Nephron (organoid): ENCODE results near the gene XCR1.

Experiments
- H3K27ac Mint-ChIP-seq, 3 experiments: 2 replicates each; pipeline ENCODE4 v1.8.0; 2020; ENCODE audit warnings: mixed read lengths in 3 of 3, mild to moderate bottlenecking in 2 of 3, moderate library complexity in 1 of 3
- H3K27me3 Mint-ChIP-seq: 2 replicates; pipeline ENCODE4 v1.8.0; 2021; ENCODE audit warnings: low read depth, mild to moderate bottlenecking, moderate library complexity, mixed read lengths
- H3K36me3 Mint-ChIP-seq: 2 replicates; pipeline ENCODE4 v1.8.0; 2020; ENCODE audit warnings: low read depth, mixed read lengths
- H3K4me1 Mint-ChIP-seq: 2 replicates; pipeline ENCODE4 v1.8.0; 2020; ENCODE audit warnings: mixed read lengths
- H3K4me3 Mint-ChIP-seq, 3 experiments: 2 replicates each; pipeline ENCODE4 v1.8.0; 2020; ENCODE audit warnings: mild to moderate bottlenecking in 3 of 3, mixed read lengths in 3 of 3, moderate library complexity in 2 of 3
- H3K9me3 Mint-ChIP-seq: 2 replicates; pipeline ENCODE4 v1.8.0; 2020; ENCODE audit warnings: mixed read lengths
- TF ChIP-seq, protein P1 (sequence below), 3 experiments: fragments of 200-600 bp; sonication (generic); IDR thresholded peaks; one replicate each; pipeline ENCODE4 v1.5.0; 2021; ENCODE audit warnings: antibody characterized with exemption in 3 of 3; ENCODE audit not compliant: unreplicated experiment in 3 of 3

The XCR1 gene

GRCh38 chr3:45994419-45995235 is 32.7 kb downstream of the XCR1 start:
- Mint-ChIP-seq H3K9me3 (no peaks in the 10 kb centered on the region), H3K4me3 (peak overlapping the region; percentile 89 to 94 (median 92)), H3K27ac (peak overlapping the region in 1 of 3 experiments; percentile 59), H3K27me3 (peaks cover 14% of the 10 kb centered on the region), H3K36me3 (no peaks in the 10 kb centered on the region), H3K4me1 (peaks cover 23% of the 10 kb centered on the region)
- TF ChIP-seq, protein P1, sequence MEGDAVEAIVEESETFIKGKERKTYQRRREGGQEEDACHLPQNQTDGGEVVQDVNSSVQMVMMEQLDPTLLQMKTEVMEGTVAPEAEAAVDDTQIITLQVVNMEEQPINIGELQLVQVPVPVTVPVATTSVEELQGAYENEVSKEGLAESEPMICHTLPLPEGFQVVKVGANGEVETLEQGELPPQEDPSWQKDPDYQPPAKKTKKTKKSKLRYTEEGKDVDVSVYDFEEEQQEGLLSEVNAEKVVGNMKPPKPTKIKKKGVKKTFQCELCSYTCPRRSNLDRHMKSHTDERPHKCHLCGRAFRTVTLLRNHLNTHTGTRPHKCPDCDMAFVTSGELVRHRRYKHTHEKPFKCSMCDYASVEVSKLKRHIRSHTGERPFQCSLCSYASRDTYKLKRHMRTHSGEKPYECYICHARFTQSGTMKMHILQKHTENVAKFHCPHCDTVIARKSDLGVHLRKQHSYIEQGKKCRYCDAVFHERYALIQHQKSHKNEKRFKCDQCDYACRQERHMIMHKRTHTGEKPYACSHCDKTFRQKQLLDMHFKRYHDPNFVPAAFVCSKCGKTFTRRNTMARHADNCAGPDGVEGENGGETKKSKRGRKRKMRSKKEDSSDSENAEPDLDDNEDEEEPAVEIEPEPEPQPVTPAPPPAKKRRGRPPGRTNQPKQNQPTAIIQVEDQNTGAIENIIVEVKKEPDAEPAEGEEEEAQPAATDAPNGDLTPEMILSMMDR (IDR thresholded peaks at IDR 0.05; ENCODE audit: unreplicated experiment in 3 of 3) = no peak

GRCh38 chr3:45993421-45994027 is 33.8 kb downstream of the XCR1 start:
- Mint-ChIP-seq H3K27ac (no peak overlapping the region), H3K4me3 (peak overlapping the region in 2 of 3 experiments; percentile 64 to 71), H3K4me1 (peaks cover 30% of the 10 kb centered on the region), H3K27me3 (peaks cover 12% of the 10 kb centered on the region), H3K9me3 (no peaks in the 10 kb centered on the region), H3K36me3 (no peaks in the 10 kb centered on the region)
- TF ChIP-seq, protein P1 (IDR thresholded peaks at IDR 0.05; ENCODE audit: unreplicated experiment in 3 of 3) = no peak

GRCh38 chr3:45992821-45993221 is 34.5 kb downstream of the XCR1 start:
- Mint-ChIP-seq H3K27me3 (peaks cover 5% of the 10 kb centered on the region), H3K4me3 (peak overlapping the region; percentile 59 to 71 (median 64)), H3K9me3 (no peaks in the 10 kb centered on the region), H3K27ac (no peak overlapping the region), H3K36me3 (no peaks in the 10 kb centered on the region), H3K4me1 (peaks cover 37% of the 10 kb centered on the region)
- TF ChIP-seq, protein P1 (IDR thresholded peaks at IDR 0.05; ENCODE audit: unreplicated experiment in 3 of 3) = no peak

GRCh38 chr3:45992133-45992729 is 35.1 kb downstream of the XCR1 start:
- Mint-ChIP-seq H3K27ac (no peak overlapping the region), H3K9me3 (no peaks in the 10 kb centered on the region), H3K27me3 (peaks cover 4% of the 10 kb centered on the region), H3K4me3 (no peak overlapping the region), H3K36me3 (no peaks in the 10 kb centered on the region), H3K4me1 (peaks cover 43% of the 10 kb centered on the region)
- TF ChIP-seq, protein P1 (IDR thresholded peaks at IDR 0.05; ENCODE audit: unreplicated experiment in 3 of 3) = no peak

DNA sequence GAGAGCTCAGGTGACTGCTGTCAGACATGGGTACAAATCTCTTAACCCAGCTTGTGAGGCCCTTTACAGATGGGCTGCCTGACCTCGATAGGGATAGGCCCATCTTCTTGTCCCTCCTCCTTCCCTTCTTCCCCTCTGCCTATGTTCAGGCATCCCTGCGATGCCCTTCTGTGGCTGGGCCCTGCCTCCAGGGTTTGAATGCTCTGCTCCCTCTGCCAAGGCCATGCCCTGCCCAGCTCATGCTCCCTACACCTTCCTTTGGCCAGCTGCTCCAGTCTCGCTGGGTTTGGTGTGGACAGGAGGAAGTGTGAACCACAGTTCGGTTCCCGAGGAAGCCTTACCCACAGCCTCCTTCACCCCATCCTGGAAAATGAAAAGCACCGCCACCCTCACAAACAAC is 35.9 kb downstream of the XCR1 start:
- TF ChIP-seq, protein P1 (IDR thresholded peaks at IDR 0.05; ENCODE audit: unreplicated experiment in 3 of 3) = no peak
- Mint-ChIP-seq H3K27me3 (no peaks in the 10 kb centered on the region), H3K4me3 (no peak overlapping the region), H3K4me1 (peaks cover 52% of the 10 kb centered on the region), H3K36me3 (no peaks in the 10 kb centered on the region), H3K27ac (no peak overlapping the region), H3K9me3 (no peaks in the 10 kb centered on the region)
